ENCODE results near the gene CSRNP2. TPM values are rescaled to one million over a fixed set of nuclear protein-coding genes. Genes with fewer than 3 reads are reported as not detected.

Gene CSRNP2
- total and polyA plus RNA-seq, 2 of the 8 experiments (the other 6 are each of a cell fraction or from before 2014, with no cell fraction given), result 13.7 to 34.0 TPM

GRCh38 chr12:51077930-51078329 is 5.5 kb downstream of the CSRNP2 start:
- H3K14ac ChIP-seq (ENCODE audit: insufficient read length), result no peak overlapping the region
- H3K36me3 ChIP-seq (ENCODE audit: control insufficient read depth in 2 of 4, insufficient read depth in 4 of 4, low read length in 3 of 4), result peaks cover 2 to 12% (median 4%) of the 10 kb centered on the region in 4 experiments; a peak in 5 of 8 replicates
- WGBS, 2 experiments (ENCODE audit: extremely low coverage in 1 of 2, insufficient coverage in 1 of 2, insufficient read length in 1 of 2, insufficient replicate concordance in 2 of 2, low coverage in 1 of 2, low lambda C conversion rate in 2 of 2, missing lambda C conversion rate in 1 of 2), result 81% methylated on average over 5 of the region's 5 CpGs; no CpG with 5 or more reads in 1 of the 2 experiments
- no peaks in the 10 kb centered on the region for H3K9me3 ChIP-seq (ENCODE audit: insufficient read depth in 2 of 2, low read depth in 1 of 2, low read length in 1 of 2)
- no peak overlapping the region for H3K56ac ChIP-seq (replicated peaks; ENCODE audit: insufficient read length, low read depth, low read length)
- H3K23me2 ChIP-seq (ENCODE audit: low read depth, low read length), result peaks cover 6% of the 10 kb centered on the region
- H2BK120ac ChIP-seq (replicated peaks; ENCODE audit: low read depth, low read length), result no peak overlapping the region
- DNase-seq (ENCODE audit: low read depth in 1 of 2, low spot score in 2 of 2), result no peak
- no peak overlapping the region for H3K18ac ChIP-seq (ENCODE audit: extremely low read depth, low read length)
- POLR2A ChIA-PET (ENCODE audit: partially characterized antibody), result no interaction called here
- FAIRE-seq, result no peak
- peaks cover 11% of the 10 kb centered on the region for H3K79me1 ChIP-seq (ENCODE audit: low read depth, low read length)
- H4K8ac ChIP-seq (ENCODE audit: extremely low read depth, insufficient read depth, low read length), result no peak overlapping the region
- H3K79me2 ChIP-seq (ENCODE audit: control insufficient read depth in 1 of 2, insufficient read depth in 2 of 2, low read length in 2 of 2), result peaks cover 9 to 51% of the 10 kb centered on the region in 2 experiments; a peak in 3 of 4 replicates
- H2BK15ac ChIP-seq (ENCODE audit: low read length), result no peak overlapping the region
- no peak overlapping the region for H3K23ac ChIP-seq (ENCODE audit: insufficient read length)
- no peaks in the 10 kb centered on the region for H3K27me3 ChIP-seq (replicated peaks in 1 of 4; ENCODE audit: control insufficient read depth in 3 of 4, extremely low read depth in 1 of 4, insufficient read depth in 3 of 4, low read length in 3 of 4)
- H3K27ac ChIP-seq (ENCODE audit: low read depth, low read length), result no peak overlapping the region
- no peak overlapping the region for H2BK5ac ChIP-seq (ENCODE audit: low read depth, low read length)
- no peak overlapping the region for H2BK12ac ChIP-seq (ENCODE audit: low read depth, low read length)
- H3K4me1 ChIP-seq (replicated peaks in 1 of 4; ENCODE audit: control insufficient read depth in 3 of 4, insufficient read depth in 4 of 4, low read length in 3 of 4), result peaks cover 4 to 6% (median 5%) of the 10 kb centered on the region in 4 experiments; a peak in 4 of 7 replicates
- H2AFZ ChIP-seq (ENCODE audit: low read length), result no peak overlapping the region
- no peak overlapping the region for H3K4me2 ChIP-seq (ENCODE audit: insufficient read depth in 1 of 2, low read depth in 2 of 2, low read length in 2 of 2)
- no peak overlapping the region for H2AK5ac ChIP-seq (ENCODE audit: low read depth, low read length)
- CTCF ChIA-PET (ENCODE audit: partially characterized antibody), result interaction anchor here (2.9 kb wide), 1 partner anchor 263 kb away, joined by 9 read pairs; no protein-coding TSS in a partner anchor
- no peak overlapping the region for H3K9ac ChIP-seq (replicated peaks in 1 of 4; ENCODE audit: extremely low read depth in 1 of 4, low read depth in 3 of 4, low read length in 3 of 4)
- no peak overlapping the region for H3K4me3 ChIP-seq (ENCODE audit: extremely low read depth in 1 of 4, insufficient read depth in 2 of 4, low read depth in 3 of 4, low read length in 4 of 4)
- no peak overlapping the region for H3K4ac ChIP-seq (replicated peaks; ENCODE audit: insufficient read length, low read depth, low read length)
- no peak overlapping the region for H4K91ac ChIP-seq (replicated peaks; ENCODE audit: insufficient read length, low read length)
- H2BK20ac ChIP-seq (ENCODE audit: low read length), result no peak overlapping the region
- no peak for TF ChIP-seq POLR2AphosphoS5 (IDR thresholded peaks at IDR 0.05; ENCODE audit: low read depth, low read length)
- TF ChIP-seq SP2 (IDR thresholded peaks at IDR 0.05; ENCODE audit: low read length), result no peak
- TF ChIP-seq RFX5 (IDR thresholded peaks at IDR 0.05; ENCODE audit: borderline replicate concordance, low read depth, low read length), result no peak
- TF ChIP-seq BRCA1 (IDR thresholded peaks at IDR 0.05; ENCODE audit: low read depth, low read length), result no peak
- TF ChIP-seq USF2 (IDR thresholded peaks at IDR 0.05; ENCODE audit: low read length), result no peak
- TF ChIP-seq MAFK (IDR thresholded peaks at IDR 0.05; ENCODE audit: low read depth, low read length), result no peak
- no peak for TF ChIP-seq BCL11A (IDR thresholded peaks at IDR 0.05; ENCODE audit: low read depth in 2 of 2, low read length in 2 of 2)
- no peak overlapping the region for H4K5ac ChIP-seq (ENCODE audit: insufficient read length, low read depth, low read length)
- H4K20me1 ChIP-seq (replicated peaks in 1 of 2; ENCODE audit: control insufficient read depth in 1 of 2, insufficient read depth in 2 of 2, low read length in 2 of 2), result peaks cover 2 to 8% of the 10 kb centered on the region in 2 experiments
